ENCODE measurements around the gene PKLR. TPM values are rescaled to one million over a fixed set of nuclear protein-coding genes. Genes with fewer than 3 reads are reported as not detected.
A peak's percentile ranks its signal among the peaks of the same experiment; 100 is the strongest.

PKLR gene
- total RNA-seq, 1 experiment from 2014 or later, result not detected

GRCh38 chr1:155256058-155256852 is 45.0 kb downstream of the PKLR start:
- no peak overlapping the region for H2AFZ ChIP-seq (ENCODE audit: low read length)
- no peak overlapping the region for H3K9ac ChIP-seq (ENCODE audit: extremely low read depth, insufficient read length, low read length)

More at GRCh38 chr1:155256058-155256852, 45.0 kb downstream of the PKLR start:
- no peaks in the 10 kb centered on the region for H3K79me2 ChIP-seq (ENCODE audit: insufficient read depth, low read length)
- no peak overlapping the region for H3K14ac ChIP-seq (ENCODE audit: insufficient read depth, low read length)
- H2BK15ac ChIP-seq (ENCODE audit: low read depth, low read length), result no peak overlapping the region
- H2BK5ac ChIP-seq (ENCODE audit: insufficient read length, low read length), result no peak overlapping the region
- H2BK120ac ChIP-seq (ENCODE audit: low read depth, low read length, poor library complexity, severe bottlenecking), result no peak overlapping the region
- peaks cover 16% of the 10 kb centered on the region for H3K23me2 ChIP-seq (ENCODE audit: insufficient read length, low read depth, low read length, poor library complexity, severe bottlenecking)
- no peaks in the 10 kb centered on the region; a peak in 1 of 5 replicates for H3K9me3 Mint-ChIP-seq
- no peak for DNase-seq
- H3K18ac ChIP-seq (ENCODE audit: insufficient read length, low read depth, low read length), result no peak overlapping the region
- no peak overlapping the region for H2AK5ac ChIP-seq (ENCODE audit: insufficient read length, low read length)
- H3K79me1 ChIP-seq (ENCODE audit: insufficient read depth, low read depth, low read length, poor library complexity, severe bottlenecking), result no peaks in the 10 kb centered on the region
- no peaks in the 10 kb centered on the region for H3K9me3 ChIP-seq (ENCODE audit: control insufficient read depth, low read depth, low read length)
- H4K8ac ChIP-seq (replicated peaks; ENCODE audit: insufficient read length, low read depth, low read length), result no peak overlapping the region
- no peaks in the 10 kb centered on the region for H4K20me1 ChIP-seq (ENCODE audit: control insufficient read depth, insufficient read depth, insufficient read length)
- H3K27me3 Mint-ChIP-seq (ENCODE audit: low read depth), result no peaks in the 10 kb centered on the region; the same call in 1 of the 2 replicates
- no peak overlapping the region for H3K56ac ChIP-seq (ENCODE audit: insufficient read length, low read depth, low read length)
- H3K4me1 ChIP-seq (ENCODE audit: insufficient read depth, low read length), result peaks cover 5% of the 10 kb centered on the region; the same call in 1 of the 2 replicates
- H2BK20ac ChIP-seq (ENCODE audit: low read depth, low read length, poor library complexity, severe bottlenecking), result no peak overlapping the region
- H4K5ac ChIP-seq (ENCODE audit: insufficient read length, low read depth, low read length), result no peak overlapping the region
- peak overlapping the region; percentile 67 for H3K4me2 ChIP-seq (ENCODE audit: insufficient read depth, insufficient read length, low read length)
- no peak overlapping the region for H3K27ac ChIP-seq (ENCODE audit: insufficient read length, low read depth, low read length)
- H3K4ac ChIP-seq (ENCODE audit: low read depth, low read length), result no peak overlapping the region
- H3K27me3 ChIP-seq (ENCODE audit: insufficient read depth, low read length), result no peaks in the 10 kb centered on the region
- no peak overlapping the region for H3K23ac ChIP-seq (ENCODE audit: insufficient read length, low read depth, low read length)
- H3K4me1 Mint-ChIP-seq, result peaks cover 27 to 28% of the 10 kb centered on the region in 2 experiments
- H3K27ac Mint-ChIP-seq, result peak overlapping the region in 2 of 3 experiments; percentile 70 to 90; a peak in 5 of 7 replicates
- WGBS (ENCODE audit: extremely low coverage, insufficient read length, low lambda C conversion rate), result no CpG with 5 or more reads among the region's 20 CpGs
- no peak overlapping the region for H4K91ac ChIP-seq (ENCODE audit: insufficient read length, low read depth, low read length)
- H3T11ph ChIP-seq (ENCODE audit: low read length), result no peak overlapping the region
- H2BK12ac ChIP-seq (ENCODE audit: insufficient read length, low read depth, low read length), result no peak overlapping the region
- H3K4me3 Mint-ChIP-seq, result peak overlapping the region; percentile 73 to 88
- H3K36me3 Mint-ChIP-seq (ENCODE audit: insufficient read depth in 1 of 3, low read depth in 3 of 3), result peaks cover 11 to 42% (median 31%) of the 10 kb centered on the region in 3 experiments; a peak in 6 of 7 replicates
- no peak for TF ChIP-seq CTCF (conservative IDR thresholded peaks at IDR 0.05)
